Measurements from ENCODE around the gene DAP.
"Not testable (repeated sequence)": the region's sequence is repeated elsewhere in the genome, so short reads cannot be mapped to it uniquely, and the experiment has no call there.

The DAP gene

GRCh38 chr5:10728679-10729078 lies 32.4 kb downstream of the DAP start:
- Histone ChIP-seq H3K4me1 (ENCODE audit: control insufficient read depth in 5 of 5, insufficient read depth in 5 of 5, low read length in 5 of 5) (peaks cover 0 to 29% (median 12%) of the 10 kb centered on the region in 5 donors), H3K9ac (ENCODE audit: low read length in 5 of 5) (no peak overlapping the region), H3K9me3 (ENCODE audit: control insufficient read depth in 5 of 5, low read length in 5 of 5) (no peaks in the 10 kb centered on the region), H3K27ac (ENCODE audit: low read depth, low read length) (no peak overlapping the region), H3K36me3 (ENCODE audit: control insufficient read depth in 5 of 5, insufficient read depth in 5 of 5, low read length in 5 of 5) (peaks cover 0 to 4% (median 3%) of the 10 kb centered on the region in 5 donors), H3K27me3 (ENCODE audit: control insufficient read depth in 5 of 5, insufficient read depth in 4 of 5, low read length in 5 of 5) (no peaks in the 10 kb centered on the region), H3K4me3 (ENCODE audit: low read depth in 1 of 5, low read length in 5 of 5) (no peak overlapping the region)

DNA sequence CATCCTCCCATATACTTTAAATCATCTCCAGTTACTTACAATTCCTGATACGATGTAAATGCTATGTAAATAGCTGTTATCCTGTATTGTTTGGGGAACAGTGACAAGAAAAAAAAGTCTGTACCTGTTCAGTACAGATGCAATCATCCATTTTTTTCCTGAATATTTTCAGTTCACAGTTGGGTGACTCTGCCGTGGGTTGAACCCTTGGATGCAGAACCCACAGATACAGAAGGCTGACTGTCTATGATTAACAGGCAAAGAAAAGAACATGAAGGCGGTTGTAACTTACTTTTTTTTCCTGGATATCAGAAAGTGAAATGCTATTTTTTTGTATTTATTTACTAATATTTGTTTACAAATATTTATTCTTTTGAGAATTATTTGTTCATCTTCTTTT lies 33.2 kb downstream of the DAP start:
- H3K4me1 ChIP-seq (ENCODE audit: control insufficient read depth in 5 of 5, insufficient read depth in 5 of 5, low read length in 5 of 5) = peaks cover 0 to 29% (median 12%) of the 10 kb centered on the region in 5 donors
- no peaks in the 10 kb centered on the region for H3K27me3 ChIP-seq (ENCODE audit: control insufficient read depth in 5 of 5, insufficient read depth in 4 of 5, low read length in 5 of 5)
- no peak overlapping the region for H3K4me3 ChIP-seq (ENCODE audit: low read depth in 1 of 5, low read length in 5 of 5)
- H3K9me3 ChIP-seq (ENCODE audit: control insufficient read depth in 5 of 5, low read length in 5 of 5) = no peaks in the 10 kb centered on the region
- H3K9ac ChIP-seq (ENCODE audit: low read length in 5 of 5) = no peak overlapping the region
- peaks cover 0 to 4% (median 2%) of the 10 kb centered on the region in 5 donors for H3K36me3 ChIP-seq (ENCODE audit: control insufficient read depth in 5 of 5, insufficient read depth in 5 of 5, low read length in 5 of 5)
- no peak overlapping the region for H3K27ac ChIP-seq (ENCODE audit: low read depth, low read length)

GRCh38 chr5:10726913-10727517 lies 34.0 kb downstream of the DAP start:
- Histone ChIP-seq H3K27me3 (ENCODE audit: control insufficient read depth in 5 of 5, insufficient read depth in 4 of 5, low read length in 5 of 5) (no peaks in the 10 kb centered on the region), H3K9me3 (ENCODE audit: control insufficient read depth in 5 of 5, low read length in 5 of 5) (no peaks in the 10 kb centered on the region), H3K4me1 (ENCODE audit: control insufficient read depth in 5 of 5, insufficient read depth in 5 of 5, low read length in 5 of 5) (peaks cover 0 to 29% (median 12%) of the 10 kb centered on the region in 5 donors), H3K36me3 (ENCODE audit: control insufficient read depth in 5 of 5, insufficient read depth in 5 of 5, low read length in 5 of 5) (peaks cover 0 to 4% (median 0%) of the 10 kb centered on the region in 5 donors), H3K4me3 (ENCODE audit: low read depth in 1 of 5, low read length in 5 of 5) (no peak overlapping the region), H3K27ac (ENCODE audit: low read depth, low read length) (no peak overlapping the region), H3K9ac (ENCODE audit: low read length in 5 of 5) (no peak overlapping the region)

GRCh38 chr5:10726179-10726912 lies 34.7 kb downstream of the DAP start:
- Histone ChIP-seq H3K9ac (ENCODE audit: low read length in 5 of 5) (no peak overlapping the region), H3K4me1 (ENCODE audit: control insufficient read depth in 5 of 5, insufficient read depth in 5 of 5, low read length in 5 of 5) (peaks cover 0 to 29% (median 12%) of the 10 kb centered on the region in 5 donors), H3K9me3 (ENCODE audit: control insufficient read depth in 5 of 5, low read length in 5 of 5) (no peaks in the 10 kb centered on the region), H3K36me3 (ENCODE audit: control insufficient read depth in 5 of 5, insufficient read depth in 5 of 5, low read length in 5 of 5) (peaks cover 0 to 2% (median 0%) of the 10 kb centered on the region in 5 donors), H3K4me3 (ENCODE audit: low read depth in 1 of 5, low read length in 5 of 5) (no peak overlapping the region), H3K27ac (ENCODE audit: low read depth, low read length) (no peak overlapping the region), H3K27me3 (ENCODE audit: control insufficient read depth in 5 of 5, insufficient read depth in 4 of 5, low read length in 5 of 5) (no peaks in the 10 kb centered on the region)

DNA sequence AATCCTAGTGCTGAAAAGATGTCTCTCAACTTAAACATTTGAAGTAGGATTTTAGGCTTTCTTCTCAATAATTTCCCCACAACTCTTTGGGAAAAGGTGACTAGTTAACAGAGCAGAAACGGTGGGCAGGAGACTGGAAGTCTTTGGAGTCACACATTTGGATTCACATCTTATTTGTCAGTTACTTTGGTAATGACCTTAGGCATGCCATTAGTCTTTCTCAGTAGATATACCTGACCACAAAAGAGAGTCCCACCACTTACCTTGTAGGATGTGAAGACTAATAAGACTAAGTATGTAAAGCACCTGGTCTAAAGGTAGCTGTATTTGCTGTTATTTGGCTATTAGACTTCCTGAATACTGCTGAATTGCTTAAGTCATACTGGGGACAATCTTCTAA lies 35.4 kb downstream of the DAP start:
- Histone ChIP-seq H3K27ac (ENCODE audit: low read depth, low read length) (peak overlapping the region; percentile 25), H3K36me3 (ENCODE audit: control insufficient read depth in 5 of 5, insufficient read depth in 5 of 5, low read length in 5 of 5) (peaks cover 0 to 3% (median 2%) of the 10 kb centered on the region in 5 donors), H3K9me3 (ENCODE audit: control insufficient read depth in 5 of 5, low read length in 5 of 5) (no peaks in the 10 kb centered on the region), H3K4me1 (ENCODE audit: control insufficient read depth in 5 of 5, insufficient read depth in 5 of 5, low read length in 5 of 5) (peaks cover 0 to 29% (median 12%) of the 10 kb centered on the region in 5 donors), H3K9ac (ENCODE audit: low read length in 5 of 5) (no peak overlapping the region), H3K27me3 (ENCODE audit: control insufficient read depth in 5 of 5, insufficient read depth in 4 of 5, low read length in 5 of 5) (no peaks in the 10 kb centered on the region), H3K4me3 (ENCODE audit: low read depth in 1 of 5, low read length in 5 of 5) (no peak overlapping the region)

GRCh38 chr5:10724781-10725507 lies 36.1 kb downstream of the DAP start:
- peaks cover 0 to 3% (median 2%) of the 10 kb centered on the region in 5 donors for H3K36me3 ChIP-seq (ENCODE audit: control insufficient read depth in 5 of 5, insufficient read depth in 5 of 5, low read length in 5 of 5)
- H3K4me1 ChIP-seq (ENCODE audit: control insufficient read depth in 5 of 5, insufficient read depth in 5 of 5, low read length in 5 of 5) = peaks cover 0 to 27% (median 12%) of the 10 kb centered on the region in 5 donors
- H3K4me3 ChIP-seq (ENCODE audit: low read depth in 1 of 5, low read length in 5 of 5) = peak overlapping the region in 3 of 5 donors; percentile 13 to 37 (median 15)
- peak overlapping the region; percentile 25 for H3K27ac ChIP-seq (ENCODE audit: low read depth, low read length)
- no peaks in the 10 kb centered on the region for H3K27me3 ChIP-seq (ENCODE audit: control insufficient read depth in 5 of 5, insufficient read depth in 4 of 5, low read length in 5 of 5)
- H3K9ac ChIP-seq (ENCODE audit: low read length in 5 of 5) = no peak overlapping the region
- H3K9me3 ChIP-seq (ENCODE audit: control insufficient read depth in 5 of 5, low read length in 5 of 5) = no peaks in the 10 kb centered on the region

GRCh38 chr5:10723514-10723913 lies 37.5 kb downstream of the DAP start:
- no peaks in the 10 kb centered on the region for H3K27me3 ChIP-seq (ENCODE audit: control insufficient read depth in 5 of 5, insufficient read depth in 4 of 5, low read length in 5 of 5)
- peaks cover 0 to 25% (median 12%) of the 10 kb centered on the region in 5 donors for H3K4me1 ChIP-seq (ENCODE audit: control insufficient read depth in 5 of 5, insufficient read depth in 5 of 5, low read length in 5 of 5)
- H3K9me3 ChIP-seq (ENCODE audit: control insufficient read depth in 5 of 5, low read length in 5 of 5) = no peaks in the 10 kb centered on the region
- H3K4me3 ChIP-seq (ENCODE audit: low read depth in 1 of 5, low read length in 5 of 5) = no peak overlapping the region
- H3K36me3 ChIP-seq (ENCODE audit: control insufficient read depth in 5 of 5, insufficient read depth in 5 of 5, low read length in 5 of 5) = peaks cover 0 to 3% (median 2%) of the 10 kb centered on the region in 5 donors
- no peak overlapping the region for H3K27ac ChIP-seq (ENCODE audit: low read depth, low read length)
- no peak overlapping the region for H3K9ac ChIP-seq (ENCODE audit: low read length in 5 of 5)

DNA sequence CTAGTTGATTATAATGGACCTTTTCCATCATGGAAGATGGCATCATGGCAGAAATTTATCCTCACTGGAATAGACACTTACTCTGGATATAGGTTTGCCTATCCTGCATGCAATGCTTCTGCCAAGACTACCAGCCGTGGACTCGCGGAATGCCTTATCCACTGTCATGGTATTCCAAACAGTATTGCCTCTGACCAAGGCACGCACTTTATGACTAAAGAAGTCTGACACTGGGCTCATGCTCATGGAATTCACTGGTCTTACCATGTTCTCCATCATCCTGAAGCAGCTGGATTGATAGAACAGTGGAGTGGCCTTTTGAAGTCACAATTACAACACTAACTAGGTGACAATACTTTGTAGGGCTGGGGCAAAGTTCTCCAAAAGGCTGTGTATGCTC lies 40.3 kb downstream of the DAP start:
- peaks cover 0 to 13% (median 9%) of the 10 kb centered on the region in 5 donors for H3K4me1 ChIP-seq (ENCODE audit: control insufficient read depth in 5 of 5, insufficient read depth in 5 of 5, low read length in 5 of 5)
- not testable (repeated sequence) for H3K9ac ChIP-seq (ENCODE audit: low read length in 5 of 5); H3K9me3 ChIP-seq (ENCODE audit: control insufficient read depth in 5 of 5, low read length in 5 of 5); H3K27me3 ChIP-seq (ENCODE audit: control insufficient read depth in 5 of 5, insufficient read depth in 4 of 5, low read length in 5 of 5); H3K27ac ChIP-seq (ENCODE audit: low read depth, low read length); H3K36me3 ChIP-seq (ENCODE audit: control insufficient read depth in 5 of 5, insufficient read depth in 5 of 5, low read length in 5 of 5); H3K4me3 ChIP-seq (ENCODE audit: low read depth in 1 of 5, low read length in 5 of 5)

DNA sequence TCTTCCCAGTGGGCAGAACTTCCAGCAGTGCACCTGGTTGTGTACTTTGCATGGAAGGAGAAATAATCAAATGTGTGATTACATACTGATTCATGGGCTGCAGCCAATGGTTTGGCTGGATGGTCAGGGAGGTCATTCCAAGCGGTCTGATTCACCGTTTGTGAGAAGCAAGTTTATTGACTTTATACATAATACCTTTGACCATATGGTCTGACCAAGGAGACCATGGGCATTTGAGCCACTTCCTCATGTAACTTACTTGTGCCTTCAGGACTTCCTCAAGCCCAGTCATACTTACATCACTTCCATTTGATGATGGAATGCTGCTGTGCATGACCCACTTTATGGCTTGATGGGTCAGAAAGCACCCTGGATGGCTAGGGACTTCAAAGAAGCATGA lies 41.1 kb downstream of the DAP start:
- Histone ChIP-seq H3K9me3 (ENCODE audit: control insufficient read depth in 5 of 5, low read length in 5 of 5) (no peaks in the 10 kb centered on the region), H3K27ac (ENCODE audit: low read depth, low read length) (no peak overlapping the region), H3K36me3 (ENCODE audit: control insufficient read depth in 5 of 5, insufficient read depth in 5 of 5, low read length in 5 of 5) (peaks cover 0 to 5% (median 3%) of the 10 kb centered on the region in 5 donors), H3K27me3 (ENCODE audit: control insufficient read depth in 5 of 5, insufficient read depth in 4 of 5, low read length in 5 of 5) (no peaks in the 10 kb centered on the region), H3K4me3 (ENCODE audit: low read depth in 1 of 5, low read length in 5 of 5) (no peak overlapping the region), H3K9ac (ENCODE audit: low read length in 5 of 5) (no peak overlapping the region), H3K4me1 (ENCODE audit: control insufficient read depth in 5 of 5, insufficient read depth in 5 of 5, low read length in 5 of 5) (peaks cover 0 to 6% (median 5%) of the 10 kb centered on the region in 5 donors)

- H3K27me3 ChIP-seq (ENCODE audit: control insufficient read depth in 5 of 5, insufficient read depth in 4 of 5, low read length in 5 of 5) = not testable (repeated sequence)
These were observed 42.4 kb downstream of the DAP start for GRCh38 chr5:10718617-10719016.

More at GRCh38 chr5:10718617-10719016, 42.4 kb downstream of the DAP start:
- H3K4me1 ChIP-seq (ENCODE audit: control insufficient read depth in 5 of 5, insufficient read depth in 5 of 5, low read length in 5 of 5); H3K36me3 ChIP-seq (ENCODE audit: control insufficient read depth in 5 of 5, insufficient read depth in 5 of 5, low read length in 5 of 5); H3K4me3 ChIP-seq (ENCODE audit: low read depth in 1 of 5, low read length in 5 of 5); H3K9me3 ChIP-seq (ENCODE audit: control insufficient read depth in 5 of 5, low read length in 5 of 5); H3K27ac ChIP-seq (ENCODE audit: low read depth, low read length); H3K9ac ChIP-seq (ENCODE audit: low read length in 5 of 5): not testable (repeated sequence)
